ENCODE data around the gene GAPDHS.

GAPDHS gene

DNA sequence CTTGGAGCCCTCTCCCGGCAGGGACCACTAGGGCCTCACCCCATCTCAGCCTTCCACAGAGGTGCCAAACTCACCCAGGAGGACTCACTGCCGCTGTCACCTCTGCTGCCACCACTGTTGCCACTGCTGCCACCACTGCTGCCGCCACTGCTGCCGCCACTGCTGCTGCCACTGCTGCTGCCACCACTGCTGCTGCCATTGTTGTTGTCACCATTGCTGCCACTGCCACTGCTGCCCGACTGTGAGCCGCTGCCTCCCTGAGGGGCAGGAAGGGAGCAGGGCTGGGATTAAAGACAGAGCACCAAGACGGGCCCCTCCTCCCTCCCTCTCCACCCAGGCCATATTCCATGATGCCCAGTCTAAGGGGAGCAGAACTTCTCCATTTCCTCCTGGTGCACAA, 21.9 kb upstream of the GAPDHS start:
- no peak for DNase-seq (ENCODE audit: low spot score)

DNA sequence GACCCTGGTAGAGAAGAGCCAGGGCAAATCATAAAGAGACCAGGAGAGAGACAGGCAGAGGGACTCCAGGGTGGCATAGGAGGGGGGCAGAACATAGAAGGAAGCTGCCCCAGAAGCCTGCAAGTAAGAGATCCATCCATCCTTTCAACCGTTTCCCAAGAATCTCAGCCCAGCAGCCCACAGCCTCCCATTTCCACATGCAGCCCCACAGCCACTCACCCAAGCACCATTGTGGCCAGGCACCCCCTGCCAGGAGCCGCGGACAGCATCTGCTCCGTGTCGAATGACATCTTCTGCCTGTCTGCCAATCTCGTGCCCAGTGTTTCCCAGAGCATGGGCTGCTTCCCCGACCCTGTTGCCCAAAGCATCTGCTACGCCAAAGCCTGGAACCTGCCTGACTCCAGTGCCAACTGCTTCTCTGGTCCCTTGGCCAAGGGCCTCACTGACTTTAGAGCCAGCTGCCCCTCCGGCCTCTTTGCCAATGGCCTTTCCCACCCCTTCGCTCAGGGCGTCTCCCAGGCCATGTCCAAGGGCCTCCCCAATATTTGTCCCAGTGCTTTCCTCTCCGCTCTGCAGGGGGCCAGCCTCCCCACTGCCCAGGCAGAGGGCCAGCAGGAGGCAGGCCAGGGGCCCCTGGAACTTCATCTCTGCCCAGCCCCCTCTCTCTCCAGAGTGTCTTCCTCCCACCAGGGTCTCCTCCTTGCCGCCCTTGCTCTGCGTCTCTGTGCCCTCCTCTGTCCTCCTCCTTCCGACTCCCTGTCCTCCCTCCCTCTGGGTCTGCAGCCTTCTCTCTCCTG, 20.2 kb upstream of the GAPDHS start:
- no peak for DNase-seq (ENCODE audit: low spot score)

DNA sequence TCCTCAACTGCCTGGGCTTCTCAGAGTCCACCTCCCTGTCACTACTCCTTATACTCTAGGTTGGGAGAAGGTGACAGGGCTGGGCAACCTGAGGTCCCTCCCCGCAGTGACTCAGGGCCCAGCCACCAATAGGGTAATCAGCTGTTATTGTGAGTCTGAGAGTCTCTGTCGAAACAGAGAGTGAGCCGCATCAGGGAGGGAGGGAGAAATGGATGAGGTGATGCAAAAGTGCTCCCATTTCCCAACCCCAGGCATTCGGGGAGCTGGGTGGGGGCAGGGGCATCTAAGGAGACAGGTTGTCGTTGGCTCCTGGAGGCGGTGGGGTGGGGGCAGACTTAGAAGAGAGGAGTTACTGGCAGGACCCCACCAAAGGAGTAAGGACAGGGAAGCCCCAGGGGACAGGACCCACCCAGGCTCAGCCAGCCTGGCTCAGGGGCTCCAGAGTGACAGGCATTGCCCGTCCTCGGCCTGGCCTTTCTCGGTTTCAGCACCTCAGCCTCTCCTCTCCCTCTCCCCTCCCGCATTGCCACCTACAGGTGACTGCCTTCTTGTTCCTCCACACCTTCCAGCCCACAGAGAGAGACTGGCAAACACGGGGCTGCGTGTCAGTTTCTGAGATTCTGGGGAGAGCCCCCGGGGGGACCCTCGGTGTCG, 19.5 kb upstream of the GAPDHS start, which contains the start of gene DMKN:
DMKN (minus strand) TSS at position 22 of the 654 bp plus-strand sequence. CDS start 174 bp downstream, outside the sequence.
- DNase-seq (ENCODE audit: low spot score), result peak; percentile 27

DNA sequence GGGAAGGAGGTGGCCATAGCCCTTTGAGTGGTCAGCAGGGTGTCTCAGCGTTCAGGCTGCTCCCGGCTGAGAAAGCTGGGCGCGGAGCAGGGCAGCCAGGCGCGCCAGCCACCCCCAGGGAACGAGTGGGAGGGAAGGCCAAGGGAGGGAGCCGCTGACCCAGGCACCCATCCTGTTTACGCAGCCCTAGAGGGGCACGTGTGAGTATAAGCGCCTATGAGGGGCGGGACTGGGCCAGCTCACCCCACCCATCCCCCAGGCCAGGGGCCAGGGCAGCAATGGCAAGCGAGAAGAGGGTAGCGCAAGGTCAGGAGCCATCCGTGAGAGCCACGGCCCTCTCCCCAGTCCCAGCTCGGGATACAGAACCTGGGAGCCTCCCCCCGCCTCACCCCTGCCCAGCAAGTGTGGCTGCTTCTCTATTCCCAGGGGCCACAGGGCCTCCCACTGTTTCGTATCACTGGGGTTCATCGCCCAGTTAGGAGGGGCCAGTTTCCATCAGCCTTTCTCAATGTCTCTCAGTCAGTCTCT, 18.9 kb upstream of the GAPDHS start:
- DNase-seq (ENCODE audit: low spot score), result no peak

DNA sequence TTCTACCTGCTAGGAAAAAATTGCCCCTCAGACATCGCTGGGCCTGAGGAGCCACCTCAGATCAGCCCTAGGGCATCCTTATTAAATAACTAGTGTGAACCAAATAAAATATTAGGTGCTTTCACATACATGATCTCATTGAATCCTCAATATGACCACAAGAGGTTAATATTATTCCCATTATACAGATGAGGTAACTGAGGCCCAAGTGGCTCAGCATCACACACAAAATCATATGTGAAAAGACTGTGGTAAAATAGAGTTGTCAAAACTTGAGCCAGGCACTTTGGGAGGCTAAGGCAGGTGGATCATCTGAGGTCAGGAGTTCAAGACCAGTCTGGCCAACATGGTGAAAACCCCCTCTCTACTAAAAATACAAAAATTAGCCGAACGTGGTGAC, 16.9 kb upstream of the GAPDHS start:
- no peak for DNase-seq (ENCODE audit: low spot score)

DNA sequence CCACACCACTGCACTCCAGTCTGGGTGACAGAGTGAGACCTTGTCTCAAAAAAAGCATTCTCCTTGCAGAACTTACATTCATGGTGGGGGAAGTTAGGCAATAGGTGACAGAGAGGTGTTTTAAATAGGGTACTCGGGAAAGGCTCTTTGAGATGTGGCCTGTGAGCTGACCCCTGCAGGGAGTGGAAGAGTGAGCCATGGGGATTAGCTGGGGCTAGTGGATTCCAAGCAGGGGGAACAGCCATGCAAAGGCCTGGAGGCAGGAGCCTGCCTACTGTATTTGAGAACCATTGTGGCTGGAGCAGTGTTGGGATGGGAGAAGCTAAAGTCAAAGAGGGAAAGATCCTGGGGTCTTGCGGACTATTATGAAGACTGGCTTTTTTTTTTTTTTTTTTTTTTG, 15.9 kb upstream of the GAPDHS start:
- no peak for DNase-seq (ENCODE audit: low spot score)

DNA sequence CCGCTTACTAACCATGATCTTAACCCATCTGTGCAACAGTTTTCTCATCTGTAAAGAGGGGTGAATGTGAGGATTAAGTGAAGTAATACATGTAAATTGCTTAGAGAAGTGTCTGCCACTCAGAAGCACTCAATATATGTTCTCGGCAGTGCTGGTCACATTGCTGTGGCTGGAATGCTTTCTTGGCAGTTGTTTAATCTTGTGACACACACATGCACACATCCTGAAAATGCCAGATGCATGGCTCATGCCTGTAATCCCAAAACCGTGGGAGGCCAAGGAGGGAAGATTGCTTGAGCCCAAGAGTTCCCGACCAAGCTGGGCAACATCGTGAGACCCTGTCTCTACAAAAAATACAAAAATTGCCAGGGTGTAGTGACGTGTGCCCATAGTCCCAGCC, 14.9 kb upstream of the GAPDHS start:
- DNase-seq (ENCODE audit: low spot score), result peak; percentile 24

DNA sequence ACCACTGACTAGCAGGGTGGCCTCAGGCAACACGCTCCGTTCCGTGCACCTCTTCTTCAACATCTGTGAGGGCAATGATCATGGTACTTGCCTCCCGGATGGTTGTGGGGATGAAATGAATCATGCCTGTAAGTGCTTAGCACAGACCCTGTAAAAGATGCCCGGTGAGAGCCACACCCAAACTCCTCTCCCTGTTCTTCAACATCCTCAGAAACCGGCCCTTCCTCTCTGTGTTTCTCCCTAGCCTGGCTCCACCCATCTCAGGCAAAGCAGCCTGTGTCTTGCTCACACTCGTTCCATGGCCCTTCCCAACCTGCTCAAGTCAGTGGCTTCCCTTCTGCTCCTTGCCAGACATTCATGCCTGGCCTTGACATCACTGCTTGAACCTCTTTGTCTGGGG, 14.0 kb upstream of the GAPDHS start:
- peak; percentile 14 for DNase-seq (ENCODE audit: low spot score)

DNA sequence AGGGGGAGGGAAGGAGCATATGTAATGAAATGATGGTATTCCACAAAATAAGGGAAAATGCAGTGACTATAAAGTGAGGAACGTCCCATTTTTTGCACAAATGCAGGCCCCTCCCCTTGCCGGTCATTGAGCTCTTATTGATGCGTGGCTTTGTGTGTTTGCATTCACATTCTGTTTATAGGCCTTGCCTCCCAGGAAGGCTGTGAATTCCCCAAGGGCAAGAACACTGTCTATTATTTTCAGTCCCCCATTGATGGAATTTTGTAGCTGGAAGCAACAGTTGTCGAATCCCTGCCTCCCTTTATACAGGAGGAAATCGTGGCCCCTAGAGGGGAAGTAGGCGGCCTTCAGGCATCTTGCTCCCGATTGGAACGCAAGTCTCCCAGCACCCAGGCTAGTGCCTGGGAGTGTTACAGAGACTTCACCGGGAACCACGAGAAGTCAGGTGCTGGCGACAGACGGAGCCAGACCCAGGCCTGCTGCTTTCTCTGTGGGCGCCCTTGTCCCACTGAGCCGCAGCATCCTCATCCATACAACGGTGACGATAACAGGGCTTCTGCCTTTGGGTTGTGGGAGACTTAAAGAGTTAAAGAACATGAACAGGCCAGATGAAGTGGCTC, 12.0 kb upstream of the GAPDHS start:
- DNase-seq (ENCODE audit: low spot score), result no peak

DNA sequence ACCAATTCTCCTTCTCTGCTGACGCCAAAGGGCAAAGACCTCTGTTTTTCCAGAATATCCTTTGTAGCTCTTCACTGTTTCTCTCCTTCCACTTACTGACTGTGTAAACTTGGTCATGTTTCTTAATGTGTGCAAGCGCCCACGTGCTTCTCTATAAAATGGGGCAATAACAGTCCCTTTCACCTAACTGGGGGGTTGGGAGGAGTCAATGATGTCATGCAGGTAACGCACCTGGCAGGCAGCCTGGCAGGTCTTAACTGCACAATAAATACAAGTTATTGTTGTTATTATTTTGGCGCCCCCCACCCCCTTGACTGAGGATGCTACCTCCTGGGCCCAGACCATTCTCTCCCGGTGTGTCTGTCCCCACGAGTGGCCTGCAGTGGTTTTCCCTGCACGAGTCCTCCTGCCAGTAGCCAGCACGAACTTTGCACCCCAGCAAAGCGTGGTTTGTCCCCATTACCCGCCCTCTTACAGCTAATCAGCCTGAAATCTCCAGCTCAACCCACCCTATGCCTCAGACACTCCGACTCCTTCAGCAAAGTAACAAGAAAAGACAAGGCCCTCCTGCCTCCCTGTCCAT, 10.4 kb upstream of the GAPDHS start:
- DNase-seq (ENCODE audit: low spot score), result no peak

DNA sequence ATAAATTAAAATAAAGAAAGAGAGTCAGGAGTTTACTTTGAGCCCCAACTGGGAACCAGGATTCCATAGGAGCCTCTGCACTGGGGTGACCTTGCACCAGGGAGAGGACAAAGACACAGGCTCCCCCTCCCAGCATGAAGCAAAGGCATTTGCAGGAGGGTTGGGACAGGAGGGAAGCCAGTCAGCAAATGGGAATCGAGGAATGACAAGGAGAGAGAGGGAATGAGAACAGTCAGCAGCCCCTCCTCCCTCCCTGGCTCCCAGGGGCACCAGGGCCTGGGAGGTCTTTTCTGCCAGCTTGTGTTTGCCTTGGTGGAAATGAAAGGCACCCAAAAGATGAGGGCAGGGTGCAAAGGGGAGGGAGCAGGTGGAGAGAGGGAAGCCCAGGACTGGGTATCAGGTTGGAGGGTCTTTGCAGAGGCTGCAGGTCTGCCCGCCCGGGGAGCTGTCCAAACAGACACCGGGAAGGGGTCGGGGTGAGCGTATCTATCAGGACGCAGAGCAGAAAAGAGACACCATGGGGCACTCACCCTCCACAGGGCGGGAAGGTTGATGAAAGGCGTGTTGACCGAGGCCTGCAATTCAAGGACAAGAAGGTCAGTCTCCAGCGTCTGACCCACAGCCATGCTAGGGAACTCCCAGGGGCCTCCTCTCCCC, 8.9 kb upstream of the GAPDHS start:
- DNase-seq (ENCODE audit: low spot score), result no peak

DNA sequence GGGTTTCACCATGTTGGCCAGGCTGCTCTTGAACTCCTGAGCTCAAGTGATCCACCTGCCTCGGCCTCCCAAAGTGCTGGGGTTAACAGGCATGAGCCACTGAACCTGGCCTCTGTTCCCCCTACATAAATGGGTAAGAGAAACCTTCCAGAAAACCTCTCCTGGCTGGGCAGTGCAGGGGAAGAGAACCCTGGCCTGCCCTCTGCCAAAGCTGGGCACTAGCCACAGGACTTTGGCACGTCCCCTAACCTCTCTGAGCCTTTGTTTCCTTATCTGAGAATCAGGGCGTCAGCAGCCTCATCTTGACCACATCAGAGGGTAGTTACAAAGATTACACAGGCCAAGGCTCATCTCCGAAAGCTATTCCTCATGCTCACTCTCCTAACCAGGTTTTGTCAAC, 7.4 kb upstream of the GAPDHS start:
- no peak for DNase-seq (ENCODE audit: low spot score)

DNA sequence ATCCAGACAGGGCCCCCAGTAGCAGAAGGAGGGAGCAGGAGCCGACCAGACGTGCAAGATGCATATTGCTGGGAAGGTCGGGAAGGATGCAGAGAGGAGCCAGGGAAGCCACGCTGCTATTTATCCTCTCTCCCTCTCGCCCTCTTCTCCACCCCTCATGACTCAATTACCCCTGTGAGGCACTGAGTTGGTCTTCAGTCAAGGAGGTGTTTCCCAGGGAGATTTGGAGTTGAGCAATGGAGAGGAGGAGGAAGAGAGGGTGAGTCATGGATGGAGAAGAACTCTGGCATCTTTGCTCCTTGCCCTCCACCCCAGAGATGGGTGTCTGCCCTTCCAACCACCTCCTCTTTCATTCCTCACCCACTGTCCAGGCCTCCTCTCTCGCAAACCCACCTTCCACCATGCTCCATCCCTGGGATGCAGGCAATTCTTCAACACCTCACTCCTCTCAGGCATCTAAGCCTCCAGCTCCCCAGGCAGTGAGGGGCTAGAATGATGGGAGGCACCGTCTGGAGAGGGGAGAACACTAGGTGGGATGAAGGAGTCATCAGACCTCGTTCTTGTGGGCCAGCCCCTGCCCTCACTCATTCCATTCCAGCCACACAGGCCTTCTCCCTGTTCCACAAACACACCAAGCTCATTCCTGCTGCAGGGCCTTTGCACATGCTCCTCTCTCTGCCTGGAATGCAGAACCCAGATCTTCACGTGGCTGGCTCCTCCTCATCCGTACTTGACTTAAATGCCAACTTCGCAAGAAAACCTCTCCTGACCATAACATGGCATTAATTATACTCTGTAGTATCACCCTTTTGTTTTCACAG, 4.8 kb upstream of the GAPDHS start, which contains the start of gene SBSN:
SBSN (minus strand) TSS at position 94 of the 821 bp plus-strand sequence; CDS start at position 64, 30 bp downstream.
- no peak for DNase-seq (ENCODE audit: low spot score)

DNA sequence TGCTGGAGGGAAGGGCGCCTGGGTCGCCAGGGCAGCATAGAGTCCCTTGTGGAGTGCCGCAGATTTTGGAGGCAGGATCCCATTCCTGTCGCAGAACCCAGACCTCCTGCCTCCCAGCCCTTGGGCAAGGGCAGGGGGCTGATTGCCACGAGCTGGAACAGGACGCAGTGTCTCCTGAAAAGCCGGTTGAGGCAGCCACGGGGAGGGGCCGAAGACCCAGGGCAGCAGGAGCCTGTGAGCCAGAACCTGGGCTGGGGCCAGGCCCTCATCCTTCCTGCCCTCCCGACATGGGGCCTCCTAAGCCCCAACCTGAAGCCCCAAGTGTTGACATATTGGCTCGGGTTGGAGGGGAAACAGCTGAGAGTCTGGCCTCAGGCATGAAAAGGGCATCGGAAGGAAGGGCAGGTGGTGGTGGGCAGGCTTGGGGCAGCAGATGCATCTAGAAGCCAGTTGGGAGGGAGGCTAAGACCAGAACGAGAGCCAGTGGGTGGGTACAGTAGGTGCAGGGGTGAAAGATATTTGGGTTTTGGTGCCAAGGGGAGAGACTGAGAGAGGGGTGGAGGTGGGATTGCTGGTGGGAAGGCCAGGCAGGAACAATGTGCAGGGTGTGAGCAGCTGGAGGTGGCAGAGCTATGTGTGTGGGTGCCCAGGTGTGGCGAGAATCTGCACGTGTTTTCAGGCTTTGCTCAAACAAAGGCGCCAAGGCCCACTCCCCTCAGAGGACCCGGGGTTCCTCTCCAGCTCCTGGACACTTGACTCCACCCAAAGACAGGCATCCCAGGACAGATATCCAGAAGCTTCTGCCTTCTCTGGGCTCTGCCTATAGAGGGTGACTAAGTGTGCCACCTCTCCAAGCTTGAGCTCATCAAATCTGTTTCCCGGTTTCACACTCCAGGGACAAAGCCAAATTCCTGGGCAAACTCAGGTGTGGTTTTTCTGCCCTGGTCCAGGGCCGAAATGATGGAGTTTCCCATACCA, 3.7 kb upstream of the GAPDHS start:
- no peak for DNase-seq (ENCODE audit: low spot score)

DNA sequence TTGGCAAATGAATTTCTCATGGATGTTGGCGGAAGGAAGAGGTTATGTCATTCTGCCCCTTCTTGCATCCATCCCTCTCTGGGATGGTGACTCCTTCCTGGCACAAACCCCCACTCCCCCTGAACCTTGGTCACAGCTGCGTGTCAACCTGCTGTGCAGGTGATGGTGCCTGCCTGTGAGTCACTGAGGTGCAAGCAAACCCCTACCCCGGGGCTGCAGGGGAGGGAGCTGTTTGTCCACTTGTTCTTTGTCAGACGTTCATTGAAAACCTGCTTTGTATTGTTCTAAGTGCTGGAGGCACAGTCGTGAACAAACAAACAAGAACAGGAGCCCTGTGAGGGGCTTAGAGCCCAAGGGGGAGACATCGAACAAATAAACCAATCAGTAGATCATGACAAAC, 2.0 kb upstream of the GAPDHS start:
- no peak for DNase-seq (ENCODE audit: low spot score)

DNA sequence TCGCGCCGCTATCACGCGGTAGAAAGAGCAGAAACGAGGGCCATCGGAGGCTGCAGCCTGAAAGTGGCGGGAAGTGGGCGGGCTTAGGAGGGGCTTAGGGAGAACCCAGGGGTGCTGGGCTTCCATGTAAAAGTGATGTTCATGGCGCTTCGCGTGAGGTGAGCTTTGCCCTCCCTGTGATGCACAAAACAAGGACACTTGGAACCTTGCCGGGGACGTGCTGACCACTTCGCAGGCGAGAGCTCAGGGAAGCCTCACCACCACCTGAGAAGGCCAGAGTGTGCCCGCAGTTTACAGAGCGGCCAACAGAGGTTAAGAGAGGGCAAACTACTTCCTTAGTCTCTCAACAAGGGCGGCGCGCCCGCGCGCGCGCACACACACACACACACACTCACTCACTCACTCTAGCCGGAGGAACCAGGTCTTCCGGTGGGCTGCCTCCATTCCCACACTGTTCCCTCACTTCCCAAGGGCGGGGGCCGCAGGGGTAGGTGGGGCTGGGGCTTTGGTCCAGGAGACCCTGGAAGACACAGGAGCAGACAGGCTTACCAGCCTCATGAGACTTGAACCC, 651 bp downstream of the GAPDHS start:
- no peak for DNase-seq (ENCODE audit: low spot score)

DNA sequence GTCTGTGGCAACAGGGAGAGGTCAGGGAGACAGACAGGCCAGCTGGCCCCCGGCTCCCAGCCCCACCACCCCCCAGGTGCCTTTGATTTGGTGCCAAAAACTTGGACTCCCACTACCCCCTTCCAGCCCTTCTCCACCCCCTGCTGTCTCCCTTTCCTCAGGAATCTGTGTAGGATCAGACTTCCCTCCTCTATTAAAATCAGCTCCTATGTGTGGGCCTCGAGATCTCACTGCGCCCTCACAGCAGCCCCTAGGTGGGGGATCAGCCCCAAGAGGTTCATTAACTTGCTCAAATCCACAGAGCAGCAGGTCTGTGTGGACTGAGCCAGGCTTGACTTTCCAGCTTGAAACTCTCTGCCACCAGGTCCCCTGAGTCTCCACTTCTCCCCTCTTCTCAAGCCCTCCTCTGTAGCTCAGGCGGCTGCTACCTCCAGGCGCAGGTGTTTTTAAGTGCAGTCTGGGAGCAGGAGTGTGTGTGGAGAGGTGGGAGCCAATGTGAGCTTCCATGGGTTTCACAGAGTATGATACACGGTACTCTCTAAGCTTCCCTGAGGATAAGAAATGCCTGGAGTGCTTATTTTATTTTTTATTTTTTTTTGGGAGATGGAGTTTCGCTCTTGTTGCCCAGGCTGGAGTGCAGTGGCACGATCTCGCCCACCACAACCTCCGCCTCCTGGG, 1.7 kb downstream of the GAPDHS start:
- DNase-seq (ENCODE audit: low spot score), result no peak

DNA sequence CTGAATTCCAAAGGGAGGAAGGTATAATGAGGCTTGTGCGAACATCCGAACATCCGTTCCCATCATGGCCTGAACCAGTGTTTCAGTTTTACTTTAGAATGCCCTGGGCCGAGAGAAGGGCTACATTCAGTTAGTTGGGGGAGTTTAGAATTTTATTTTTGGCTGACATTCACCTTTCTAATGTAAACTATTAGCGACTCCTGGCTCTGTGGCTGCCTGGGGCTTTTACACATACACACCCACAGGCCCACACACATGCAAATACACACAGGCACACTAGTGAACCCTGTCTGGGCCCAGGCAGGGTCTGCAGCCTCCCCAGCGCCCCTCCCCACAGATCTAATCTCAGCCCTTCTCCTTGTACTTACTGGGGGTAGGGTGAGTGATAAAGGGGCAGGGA, 6.1 kb downstream of the GAPDHS start:
- DNase-seq (ENCODE audit: low spot score), result no peak

DNA sequence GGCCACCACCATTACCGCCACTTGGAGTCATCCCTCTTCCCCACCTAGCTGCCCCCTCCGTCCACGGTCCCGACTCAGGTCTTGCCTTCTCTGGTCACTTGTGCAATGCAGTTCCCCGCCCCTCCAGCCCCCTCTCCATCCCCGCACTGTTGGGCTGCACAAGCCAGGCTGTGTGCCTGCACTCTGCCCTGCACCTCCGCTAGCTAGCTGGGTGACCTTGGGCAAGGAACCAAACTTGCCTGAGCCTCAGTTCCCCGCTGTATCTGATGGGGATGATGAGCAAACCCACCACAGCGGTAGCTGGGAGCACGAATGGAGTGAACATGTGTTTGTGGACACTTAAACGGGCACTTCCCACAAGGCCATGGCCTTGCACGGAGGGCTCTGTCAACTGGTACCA, 6.6 kb downstream of the GAPDHS start:
- DNase-seq (ENCODE audit: low spot score), result no peak
